Measurements from ENCODE around the gene ATCAY. TPM values are rescaled to one million over a fixed set of nuclear protein-coding genes. Genes with fewer than 3 reads are reported as not detected.

ATCAY gene
- total and polyA plus RNA-seq, 2 of the 4 experiments (the other 2 are of a cell fraction), result 0.31 to 0.36 TPM

DNA sequence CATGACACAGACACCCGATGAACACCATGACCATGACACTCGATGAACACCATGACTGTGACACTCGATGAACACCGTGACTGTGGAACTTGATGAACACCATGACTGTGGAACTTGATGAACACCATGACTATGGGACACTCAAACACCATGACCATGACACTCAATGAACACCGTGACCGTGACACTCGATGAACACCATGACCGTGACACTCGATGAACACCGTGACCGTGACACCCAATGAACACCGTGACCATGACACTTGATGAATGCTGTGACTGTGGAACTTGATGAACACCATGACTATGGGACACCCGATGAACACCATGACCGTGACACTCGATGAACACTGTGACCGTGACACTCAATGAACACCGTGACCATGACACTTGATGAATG lies 43.2 kb upstream of the ATCAY start:
- peaks cover 23% of the 10 kb centered on the region for H3K27me3 ChIP-seq (ENCODE audit: control insufficient read depth, insufficient read depth, low read length)
- H4K91ac ChIP-seq (ENCODE audit: insufficient read depth, low read depth, low read length), result no peak overlapping the region
- no peak overlapping the region for H3K4me2 ChIP-seq (ENCODE audit: low read depth, low read length)
- no peaks in the 10 kb centered on the region; the same call in 1 of the 2 replicates for H4K20me1 ChIP-seq (ENCODE audit: insufficient read depth, low read length)
- no peaks in the 10 kb centered on the region for H3K9me1 ChIP-seq (ENCODE audit: insufficient read depth, low read length)
- no peak overlapping the region for H2BK15ac ChIP-seq (ENCODE audit: low read depth, low read length)
- ATAC-seq (ENCODE audit: low read depth) (no peak), DNase-seq (no peak)
- no peaks in the 10 kb centered on the region for H3K79me1 ChIP-seq (ENCODE audit: low read depth in 1 of 2, low read length in 2 of 2)
- H3K36me3 ChIP-seq (ENCODE audit: control insufficient read depth, insufficient read depth, low read length), result no peaks in the 10 kb centered on the region
- dilution Hi-C loops (cut with HindIII; ENCODE audit: low sequenced_read_pairs, unreplicated experiment), result no loop called here
- no peak overlapping the region for H3K23ac ChIP-seq (ENCODE audit: low read depth, low read length)
- ChIA-PET CTCF (no interaction called here), POLR2A (ENCODE audit: unreplicated experiment) (no interaction called here)
- no TSS peak for BruUV-seq (replicated peaks)
- H3K18ac ChIP-seq (ENCODE audit: low read depth, low read length), result no peak overlapping the region
- H4K5ac ChIP-seq (ENCODE audit: low read depth, low read length), result no peak overlapping the region
- H3K4me1 ChIP-seq (ENCODE audit: control insufficient read depth, insufficient read depth, low read length), result no peaks in the 10 kb centered on the region
- H2AK9ac ChIP-seq (replicated peaks; ENCODE audit: low read depth, low read length, poor library complexity), result no peak overlapping the region
- H3K27ac ChIP-seq (ENCODE audit: insufficient read depth, low read length), result no peak overlapping the region
- H2AK5ac ChIP-seq (ENCODE audit: low read depth, low read length), result no peak overlapping the region
- no peak overlapping the region for H4K8ac ChIP-seq (ENCODE audit: low read depth in 2 of 2, low read length in 2 of 2)
- no peak overlapping the region for H3K14ac ChIP-seq (replicated peaks; ENCODE audit: low read depth, low read length)
- no peak overlapping the region for H2BK20ac ChIP-seq (ENCODE audit: low read depth, low read length)
- no peak overlapping the region for H3K4ac ChIP-seq (ENCODE audit: low read depth, low read length)
- peaks cover 10% of the 10 kb centered on the region for H3K9me3 ChIP-seq (ENCODE audit: control insufficient read depth, insufficient read depth, low read length)
- H2BK5ac ChIP-seq (ENCODE audit: low read depth, low read length, poor library complexity, severe bottlenecking), result no peak overlapping the region
- no peak overlapping the region for H2AFZ ChIP-seq (replicated peaks; ENCODE audit: low read length, poor library complexity)
- no peak overlapping the region for H3K4me3 ChIP-seq (ENCODE audit: insufficient read depth, low read depth, low read length)
- intact Hi-C loops (cut with micrococcal nuclease), result no loop called here
- 76% methylated on average over 10 of the region's 17 CpGs; no CpG with 5 or more reads in 1 of the 2 experiments for WGBS, 2 experiments (ENCODE audit: extremely low coverage in 2 of 2, insufficient read length in 1 of 2)
- no peak overlapping the region for H3K56ac ChIP-seq (ENCODE audit: extremely low read depth, insufficient read depth, low read length)
- no peak overlapping the region for H2BK120ac ChIP-seq (ENCODE audit: low read depth, low read length)
- in situ Hi-C loops (cut with MboI; ENCODE audit: low sequenced_read_pairs), result no loop called here
- H3K9ac ChIP-seq (ENCODE audit: low read depth, low read length), result no peak overlapping the region
- TF ChIP-seq CHD1 (IDR thresholded peaks at IDR 0.05; ENCODE audit: low read depth, low read length) (no peak), POLR2A (IDR thresholded peaks at IDR 0.05; ENCODE audit: low read depth, low read length) (no peak), RCOR1 (IDR thresholded peaks at IDR 0.05; ENCODE audit: insufficient replicate concordance, low read length) (no peak), NFE2L2 (IDR thresholded peaks at IDR 0.05; ENCODE audit: low read depth, low read length) (no peak), FOS (IDR thresholded peaks at IDR 0.05; ENCODE audit: low read depth, low read length) (no peak), MAFK (IDR thresholded peaks at IDR 0.05; ENCODE audit: low read depth, low read length) (no peak)
